ENCODE measurements around the gene AKAP8L. TPM values are rescaled to one million over a fixed set of nuclear protein-coding genes. Genes with fewer than 3 reads are reported as not detected.

Gene AKAP8L
- total RNA-seq, 1 experiment from 2014 or later: 123 TPM

GRCh38 chr19:15436012-15436825 is 17.4 kb upstream of the AKAP8L start:
- peak; percentile 46 for DNase-seq
- Histone ChIP-seq H4K20me1 (ENCODE audit: control insufficient read depth, insufficient read depth, insufficient read length) (no peaks in the 10 kb centered on the region), H4K5ac (ENCODE audit: insufficient read length, low read depth, low read length) (no peak overlapping the region), H2BK5ac (ENCODE audit: insufficient read length, low read length) (no peak overlapping the region), H2BK15ac (ENCODE audit: low read depth, low read length) (no peak overlapping the region), H3K56ac (ENCODE audit: insufficient read length, low read depth, low read length) (no peak overlapping the region), H3K4me2 (ENCODE audit: insufficient read depth, insufficient read length, low read length) (no peak overlapping the region), H3K9ac (ENCODE audit: extremely low read depth, insufficient read length, low read length) (no peak overlapping the region), H3K4ac (ENCODE audit: low read depth, low read length) (no peak overlapping the region), H2BK12ac (ENCODE audit: insufficient read length, low read depth, low read length) (no peak overlapping the region), H3T11ph (ENCODE audit: low read length) (no peak overlapping the region), H3K23ac (ENCODE audit: insufficient read length, low read depth, low read length) (no peak overlapping the region), H3K79me2 (ENCODE audit: insufficient read depth, low read length) (peaks cover 2% of the 10 kb centered on the region; the same call in 1 of the 2 replicates), H2BK120ac (ENCODE audit: low read depth, low read length, poor library complexity, severe bottlenecking) (no peak overlapping the region), H3K27me3 (ENCODE audit: insufficient read depth, low read length) (no peaks in the 10 kb centered on the region), H3K9me3 (ENCODE audit: control insufficient read depth, low read depth, low read length) (no peaks in the 10 kb centered on the region), H2BK20ac (ENCODE audit: low read depth, low read length, poor library complexity, severe bottlenecking) (no peak overlapping the region), H3K27ac (ENCODE audit: insufficient read length, low read depth, low read length) (no peak overlapping the region), H3K14ac (ENCODE audit: insufficient read depth, low read length) (no peak overlapping the region), H4K8ac (replicated peaks; ENCODE audit: insufficient read length, low read depth, low read length) (no peak overlapping the region), H3K79me1 (ENCODE audit: insufficient read depth, low read depth, low read length, poor library complexity, severe bottlenecking) (no peaks in the 10 kb centered on the region), H4K91ac (ENCODE audit: insufficient read length, low read depth, low read length) (no peak overlapping the region), H2AFZ (ENCODE audit: low read length) (no peak overlapping the region), H3K4me1 (ENCODE audit: insufficient read depth, low read length) (no peaks in the 10 kb centered on the region; the same call in 1 of the 2 replicates), H3K18ac (ENCODE audit: insufficient read length, low read depth, low read length) (no peak overlapping the region), H2AK5ac (ENCODE audit: insufficient read length, low read length) (no peak overlapping the region), H3K23me2 (ENCODE audit: insufficient read length, low read depth, low read length, poor library complexity, severe bottlenecking) (peaks cover 15% of the 10 kb centered on the region)
- Mint-ChIP-seq H3K9me3 (no peaks in the 10 kb centered on the region; a peak in 1 of 5 replicates), H3K4me1 (peaks cover 12 to 14% of the 10 kb centered on the region in 2 experiments), H3K36me3 (ENCODE audit: insufficient read depth in 1 of 3, low read depth in 3 of 3) (peaks cover 0 to 5% (median 0%) of the 10 kb centered on the region in 3 experiments; a peak in 1 of 7 replicates), H3K27ac (no peak overlapping the region), H3K4me3 (no peak overlapping the region), H3K27me3 (ENCODE audit: low read depth) (no peaks in the 10 kb centered on the region)
- no peak for TF ChIP-seq CTCF (conservative IDR thresholded peaks at IDR 0.05)
- WGBS (ENCODE audit: extremely low coverage, insufficient read length, low lambda C conversion rate): no CpG with 5 or more reads among the region's 10 CpGs
